Progenitor cell of endocrine pancreas (in vitro differentiated cells): ENCODE data around the gene NECTIN2. TPM values are rescaled to one million over a fixed set of nuclear protein-coding genes. Genes with fewer than 3 reads are reported as not detected.
A peak's percentile ranks its signal among the peaks of the same experiment; 100 is the strongest.
"Not testable (repeated sequence)": the region's sequence is repeated elsewhere in the genome, so short reads cannot be mapped to it uniquely, and the experiment has no call there.

Source experiments
- DNase-seq: peaks from one replicate; pipeline ENCODE4 v3.0.0; 2021; ENCODE audit warnings: low spot score; ENCODE audit not compliant: unreplicated experiment
- H3K27ac Mint-ChIP-seq: 2 replicates; pipeline ENCODE4 v1.8.0; 2021; ENCODE audit warnings: mild to moderate bottlenecking, moderate library complexity, mixed read lengths
- H3K27me3 Mint-ChIP-seq: 2 replicates; pipeline ENCODE4 v1.8.0; 2021; ENCODE audit warnings: mixed read lengths
- H3K36me3 Mint-ChIP-seq: 2 replicates; pipeline ENCODE4 v1.8.0; 2022; ENCODE audit warnings: mixed read lengths; ENCODE audit not compliant: insufficient read depth
- H3K4me1 Mint-ChIP-seq: 2 replicates; pipeline ENCODE4 v1.8.0; 2021; ENCODE audit warnings: low read depth, mixed read lengths
- H3K4me3 Mint-ChIP-seq: 2 replicates; pipeline ENCODE4 v1.8.0; 2021; ENCODE audit warnings: low read depth, mild to moderate bottlenecking, moderate library complexity, mixed read lengths
- H3K9me3 Mint-ChIP-seq: 2 replicates; pipeline ENCODE4 v1.8.0; 2021; ENCODE audit warnings: low read depth, mixed read lengths
- total RNA-seq: library from RNA; stranded (reverse); gene quantifications from 2 replicates; pipeline ENCODE4 v1.2.1, GENCODE V29; 2021
- TF ChIP-seq, protein P1 (sequence below): fragments of 200-600 bp; sonication (generic); IDR thresholded peaks from one replicate; pipeline ENCODE4 v1.5.0; 2021; ENCODE audit warnings: antibody characterized with exemption, mild to moderate bottlenecking; ENCODE audit not compliant: unreplicated experiment

Gene NECTIN2
- total RNA-seq, 1 donor from 2014 or later = 201 TPM

DNA sequence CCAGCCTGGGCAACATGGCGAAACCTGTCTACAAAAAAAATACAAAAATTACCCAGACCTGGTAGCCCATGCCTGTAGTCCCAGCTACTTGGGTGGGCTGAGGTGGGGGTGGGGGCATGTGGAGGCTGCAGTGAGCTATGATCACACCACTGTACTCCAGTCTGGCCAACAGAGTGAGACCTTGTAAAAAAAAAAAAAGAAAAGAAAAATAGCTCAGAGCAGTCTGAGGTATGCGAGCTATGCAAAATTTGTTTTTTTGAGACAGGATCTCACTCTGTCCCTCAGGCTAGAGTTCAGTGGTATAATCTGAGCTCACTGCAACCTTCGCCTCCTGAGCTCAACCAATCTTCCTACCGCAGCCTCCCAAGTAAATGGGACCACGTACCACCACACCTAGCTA, 37.8 kb downstream of the NECTIN2 start:
- no peaks in the 10 kb centered on the region for H3K4me1 Mint-ChIP-seq
- DNase-seq = no peak
- H3K4me3 Mint-ChIP-seq = no peak overlapping the region
- no peaks in the 10 kb centered on the region for H3K27me3 Mint-ChIP-seq
- TF ChIP-seq, protein P1, sequence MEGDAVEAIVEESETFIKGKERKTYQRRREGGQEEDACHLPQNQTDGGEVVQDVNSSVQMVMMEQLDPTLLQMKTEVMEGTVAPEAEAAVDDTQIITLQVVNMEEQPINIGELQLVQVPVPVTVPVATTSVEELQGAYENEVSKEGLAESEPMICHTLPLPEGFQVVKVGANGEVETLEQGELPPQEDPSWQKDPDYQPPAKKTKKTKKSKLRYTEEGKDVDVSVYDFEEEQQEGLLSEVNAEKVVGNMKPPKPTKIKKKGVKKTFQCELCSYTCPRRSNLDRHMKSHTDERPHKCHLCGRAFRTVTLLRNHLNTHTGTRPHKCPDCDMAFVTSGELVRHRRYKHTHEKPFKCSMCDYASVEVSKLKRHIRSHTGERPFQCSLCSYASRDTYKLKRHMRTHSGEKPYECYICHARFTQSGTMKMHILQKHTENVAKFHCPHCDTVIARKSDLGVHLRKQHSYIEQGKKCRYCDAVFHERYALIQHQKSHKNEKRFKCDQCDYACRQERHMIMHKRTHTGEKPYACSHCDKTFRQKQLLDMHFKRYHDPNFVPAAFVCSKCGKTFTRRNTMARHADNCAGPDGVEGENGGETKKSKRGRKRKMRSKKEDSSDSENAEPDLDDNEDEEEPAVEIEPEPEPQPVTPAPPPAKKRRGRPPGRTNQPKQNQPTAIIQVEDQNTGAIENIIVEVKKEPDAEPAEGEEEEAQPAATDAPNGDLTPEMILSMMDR = no peak
- H3K36me3 Mint-ChIP-seq = peaks cover 22% of the 10 kb centered on the region
- H3K9me3 Mint-ChIP-seq = no peaks in the 10 kb centered on the region
- H3K27ac Mint-ChIP-seq = no peak overlapping the region

DNA sequence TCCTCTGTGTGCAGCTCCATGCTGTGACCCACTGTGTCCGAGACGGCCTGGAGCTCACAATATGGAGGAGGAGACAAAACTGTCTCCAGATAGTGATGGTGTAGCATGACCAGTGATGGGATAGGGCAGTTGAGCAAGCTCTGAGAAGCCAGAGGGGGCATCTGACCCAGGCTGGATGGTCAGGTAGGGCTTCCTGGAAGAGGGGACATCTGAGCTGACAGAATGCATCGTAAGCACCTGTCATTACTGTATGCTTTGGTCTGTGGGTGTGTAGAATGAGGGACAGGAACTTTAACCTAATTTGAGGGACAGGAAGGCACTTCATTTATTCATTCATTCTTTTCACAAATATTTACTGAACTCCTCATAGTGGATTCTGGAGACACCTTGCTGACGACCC, 38.5 kb downstream of the NECTIN2 start:
- TF ChIP-seq, protein P1 = no peak
- no peaks in the 10 kb centered on the region for H3K27me3 Mint-ChIP-seq
- no peaks in the 10 kb centered on the region for H3K9me3 Mint-ChIP-seq
- no peak for DNase-seq
- peaks cover 2% of the 10 kb centered on the region for H3K4me1 Mint-ChIP-seq
- no peak overlapping the region for H3K4me3 Mint-ChIP-seq
- peak overlapping the region; percentile 34 for H3K27ac Mint-ChIP-seq
- peaks cover 25% of the 10 kb centered on the region for H3K36me3 Mint-ChIP-seq

DNA sequence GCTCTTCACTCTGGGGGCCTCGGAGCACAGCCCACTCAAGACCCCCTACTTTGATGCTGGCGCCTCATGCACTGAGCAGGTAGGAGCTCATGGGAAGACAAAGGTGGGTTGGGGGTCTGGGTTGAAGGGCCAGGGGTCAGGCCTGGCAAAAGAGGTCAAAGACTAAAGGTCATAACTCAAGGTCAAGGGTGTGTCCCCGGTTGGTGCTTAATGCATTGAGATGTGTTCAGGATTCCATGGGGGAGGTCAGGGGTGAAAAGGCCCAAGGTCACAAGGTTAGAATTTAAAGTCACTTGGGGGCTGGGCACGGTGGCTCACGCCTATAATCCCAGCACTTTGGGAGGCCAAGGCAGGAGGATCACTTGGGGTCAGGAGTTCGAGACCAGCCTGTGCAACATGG, 40.0 kb downstream of the NECTIN2 start:
- H3K4me1 Mint-ChIP-seq = peaks cover 6% of the 10 kb centered on the region
- H3K4me3 Mint-ChIP-seq = no peak overlapping the region
- no peaks in the 10 kb centered on the region for H3K9me3 Mint-ChIP-seq
- peak overlapping the region; percentile 33 for H3K27ac Mint-ChIP-seq
- DNase-seq = no peak
- peaks cover 25% of the 10 kb centered on the region for H3K36me3 Mint-ChIP-seq
- H3K27me3 Mint-ChIP-seq = no peaks in the 10 kb centered on the region
- TF ChIP-seq, protein P1 = no peak

DNA sequence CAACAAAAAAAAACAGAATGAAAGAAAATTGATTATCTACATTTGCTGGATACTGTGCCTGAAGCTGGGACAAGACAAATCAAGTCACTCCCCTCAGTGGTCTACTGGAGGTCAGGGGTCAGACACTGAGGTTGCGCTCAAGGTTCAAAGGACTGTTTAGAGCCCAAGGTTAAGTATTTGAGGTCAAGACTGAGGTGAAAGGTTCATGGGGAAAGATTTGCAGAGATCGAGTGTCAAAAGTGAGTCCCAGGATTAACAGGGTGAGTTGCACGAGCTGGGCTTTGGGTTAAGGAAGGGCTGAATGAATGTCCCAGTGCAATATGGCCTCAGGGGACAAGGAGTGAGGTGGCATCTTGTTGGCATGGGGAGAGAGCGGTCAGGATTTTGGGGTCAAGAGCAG, 41.6 kb downstream of the NECTIN2 start:
- Mint-ChIP-seq H3K9me3 (no peaks in the 10 kb centered on the region), H3K27ac (peak overlapping the region; percentile 89), H3K36me3 (peaks cover 25% of the 10 kb centered on the region)

DNA sequence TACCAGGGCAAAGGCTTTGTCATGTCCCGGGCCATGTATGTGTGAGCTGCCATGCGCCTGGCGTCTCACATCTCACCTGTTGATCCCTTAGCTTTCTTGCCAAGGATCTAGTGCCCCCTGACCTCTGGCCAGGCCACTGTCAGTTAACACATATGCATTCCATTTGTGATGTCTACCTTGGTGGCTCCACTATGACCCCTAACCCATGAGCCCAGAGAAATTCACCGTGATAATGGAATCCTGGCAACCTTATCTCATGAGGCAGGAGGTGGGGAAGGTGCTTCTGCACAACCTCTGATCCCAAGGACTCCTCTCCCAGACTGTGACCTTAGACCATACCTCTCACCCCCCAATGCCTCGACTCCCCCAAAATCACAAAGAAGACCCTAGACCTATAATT, 42.2 kb downstream of the NECTIN2 start:
- Mint-ChIP-seq H3K27ac (peak overlapping the region; percentile 64), H3K36me3 (peaks cover 26% of the 10 kb centered on the region), H3K4me1 (peaks cover 17% of the 10 kb centered on the region), H3K4me3 (peak overlapping the region; percentile 9)
- not testable (repeated sequence) for H3K27me3 Mint-ChIP-seq, DNase-seq, H3K9me3 Mint-ChIP-seq

More for the DNA sequence above, 41.6 kb downstream of the NECTIN2 start:
- TF ChIP-seq, protein P1 = no peak
- H3K27me3 Mint-ChIP-seq = no peaks in the 10 kb centered on the region
- no peak overlapping the region for H3K4me3 Mint-ChIP-seq
- no peak for DNase-seq
- H3K4me1 Mint-ChIP-seq = peaks cover 16% of the 10 kb centered on the region

DNA sequence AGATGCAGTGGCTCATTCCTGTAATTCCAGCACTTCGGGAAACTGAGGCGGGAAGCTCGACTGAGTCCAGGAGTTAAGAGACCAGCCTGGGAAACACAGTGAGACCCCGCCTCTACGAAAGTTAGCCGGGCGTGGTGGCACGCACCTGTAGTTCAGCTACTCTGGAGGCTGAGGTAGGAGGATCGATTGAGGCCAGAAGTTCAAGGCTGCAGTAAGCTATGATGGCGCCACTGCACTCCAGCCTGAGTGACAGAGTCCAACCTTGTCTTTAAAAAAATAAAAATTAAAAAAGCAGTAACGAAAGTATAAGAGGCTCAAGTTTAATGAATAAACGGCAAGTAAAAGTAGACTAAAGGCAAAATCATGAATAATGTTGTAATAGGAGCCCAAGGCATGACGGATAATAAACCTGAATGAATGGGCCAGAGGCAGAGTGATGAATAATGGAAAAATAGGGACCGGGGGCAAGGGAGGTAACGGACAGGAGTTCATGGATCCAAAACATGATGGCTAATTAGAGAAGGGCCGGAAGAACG, 43.8 kb downstream of the NECTIN2 start:
- Mint-ChIP-seq H3K9me3 (no peaks in the 10 kb centered on the region), H3K36me3 (peaks cover 27% of the 10 kb centered on the region), H3K4me3 (peak overlapping the region; percentile 74), H3K27me3 (no peaks in the 10 kb centered on the region), H3K27ac (peak overlapping the region; percentile 97), H3K4me1 (peaks cover 17% of the 10 kb centered on the region)
- TF ChIP-seq, protein P1 = no peak
- no peak for DNase-seq
